K562 (cell line): Measurements from ENCODE around the gene RACK1. TPM values are rescaled to one million over a fixed set of nuclear protein-coding genes. Genes with fewer than 3 reads are reported as not detected.

Source experiments
- ADNP ChIP-seq: fragments of 200-800 bp; sonication (Bioruptor generic); IDR thresholded peaks from 2 replicates; pipeline ENCODE4 v1.6.1; 2016; ENCODE audit warnings: missing genetic modification characterization, missing compliant biosample characterization
- BDP1 ChIP-seq: IDR thresholded peaks from 3 replicates; pipeline ENCODE4 v1.6.1; 2011; ENCODE audit not compliant: insufficient read length, insufficient read depth
- CCAR2 ChIP-seq: fragments of 200-400 bp; formaldehyde crosslinking; IDR thresholded peaks from 2 replicates; pipeline ENCODE4 v1.6.1; 2017; ENCODE audit warnings: mild to moderate bottlenecking, low read depth, low read length
- CHD2 ChIP-seq: IDR thresholded peaks from 2 replicates; pipeline ENCODE4 v1.6.1; 2011; ENCODE audit warnings: low read depth, low read length
- GTF2A2 ChIP-seq: IDR thresholded peaks from 2 replicates; pipeline ENCODE4 v1.6.1; 2016; ENCODE audit warnings: mild to moderate bottlenecking, missing genetic modification characterization, missing compliant biosample characterization
- GTF2E2 ChIP-seq: fragments of 200-800 bp; sonication (Bioruptor generic); IDR thresholded peaks from 2 replicates; pipeline ENCODE4 v1.6.1; 2016; ENCODE audit warnings: missing genetic modification characterization, missing compliant biosample characterization
- GTF2F1 ChIP-seq: IDR thresholded peaks from 2 replicates; pipeline ENCODE4 v1.6.1; 2011; ENCODE audit warnings: low read depth, low read length, improper control_type of control experiment
- HIVEP1 ChIP-seq: fragments of 250-450 bp; sonication (Bioruptor Pico); IDR thresholded peaks from 2 replicates; pipeline ENCODE4 v1.4.0; 2020; ENCODE audit warnings: mild to moderate bottlenecking
- HMG20B ChIP-seq: fragments of 250-450 bp; sonication (Bioruptor Pico); IDR thresholded peaks from 2 replicates; pipeline ENCODE4 v1.5.0; 2021; ENCODE audit warnings: mild to moderate bottlenecking
- LCOR ChIP-seq: sonication (generic); formaldehyde crosslinking; IDR thresholded peaks from 2 replicates; pipeline ENCODE4 v1.8.0; 2022; ENCODE audit warnings: mild to moderate bottlenecking, missing genetic modification reagents
- NR2C1 ChIP-seq, 2 experiments: fragments of 450-650 bp; IDR thresholded peaks; 2 replicates each; pipeline ENCODE4 v1.6.1; 2017; ENCODE audit warnings: mild to moderate bottlenecking in 2 of 2, antibody characterized with exemption in 1 of 2, inconsistent platforms in 1 of 2, missing compliant biosample characterization in 1 of 2, missing genetic modification characterization in 1 of 2
- NUFIP1 ChIP-seq: fragments of 450-650 bp; IDR thresholded peaks from 2 replicates; pipeline ENCODE4 v1.6.1; 2018; ENCODE audit not compliant: partially characterized antibody
- POLR2AphosphoS5 ChIP-seq: IDR thresholded peaks from 2 replicates; pipeline ENCODE4 v1.6.1; 2011; ENCODE audit warnings: mild to moderate bottlenecking, low read depth, low read length, moderate library complexity; ENCODE audit not compliant: control insufficient read depth, insufficient read depth
- RBM39 ChIP-seq: fragments of 200-400 bp; formaldehyde crosslinking; optimal IDR thresholded peaks from 2 replicates; pipeline ENCODE3; 2018; ENCODE audit warnings: low read depth, low read length
- TBP ChIP-seq: optimal IDR thresholded peaks from 2 replicates; pipeline ENCODE3; 2011; ENCODE audit warnings: low read depth, low read length, improper control_type of control experiment
- ZFX ChIP-seq: sonication (generic); formaldehyde crosslinking; IDR thresholded peaks from 2 replicates; pipeline ENCODE4 v1.8.0; 2022; ENCODE audit warnings: mild to moderate bottlenecking, missing genetic modification reagents, moderate library complexity
- ZNF197 ChIP-seq: fragments of 200-800 bp; sonication (Bioruptor generic); IDR thresholded peaks from 2 replicates; pipeline ENCODE4 v1.6.1; 2016; ENCODE audit warnings: low read depth, missing genetic modification characterization, missing compliant biosample characterization
- polyA plus RNA-seq, 8 experiments: library from polyadenylated mRNA; depleted of rRNA in 4 of 8; stranded (reverse) in 5 of 8; unstranded in 3 of 8; fragments of >200 nt; fragmentation: Nextera tagmentation in 2 of 8; fragmentation: Illumina TruSeq in 1 of 8; extraction: Ambion mirVana in 2 of 8; extraction: Trizol in 1 of 8; gene quantifications; 2 replicates each; pipeline versions ENCODE4 v1.2.1 to v1.2.3, GENCODE V29; 2011 to 2014; ENCODE audit warnings: inconsistent platforms in 1 of 8, missing spikeins in 1 of 8
- total RNA-seq, 7 experiments: library from RNA; depleted of rRNA in 6 of 7; stranded (reverse); fragments of >200 nt in 6 of 7; fragmentation: Illumina TruSeq in 2 of 7; extraction: Trizol in 2 of 7; gene quantifications; 2 replicates each; pipeline versions ENCODE4 v1.2.1 to v1.2.3, GENCODE V29; 2011 to 2021; ENCODE audit warnings: low replicate concordance in 1 of 7
- TF ChIP-seq, protein P1 (sequence below), 2 experiments: fragments of 450-650 bp; IDR thresholded peaks; 2 replicates each; pipeline ENCODE4 v1.6.1; 2016
- TF ChIP-seq, protein P2 (sequence below): sonication (generic); formaldehyde crosslinking; IDR thresholded peaks from 2 replicates; pipeline ENCODE4 v1.8.0; 2022; ENCODE audit warnings: mild to moderate bottlenecking, missing genetic modification reagents
- TF ChIP-seq, protein P3 (sequence below): fragments of 250-450 bp; sonication (Bioruptor Pico); IDR thresholded peaks from 2 replicates; pipeline ENCODE4 v1.5.0; 2022; ENCODE audit warnings: mild to moderate bottlenecking
- TF ChIP-seq, protein P4 (sequence below), 2 experiments: fragments of 150-350 bp in 1 of 2; IDR thresholded peaks; 2 replicates each; pipeline ENCODE4 v1.6.1; 2012 to 2016; ENCODE audit warnings: low read depth in 2 of 2, low read length in 2 of 2, mild to moderate bottlenecking in 1 of 2, moderate library complexity in 1 of 2

RACK1 gene
- total and polyA plus RNA-seq, 9 of the 15 experiments (the other 6 are each of a cell fraction or from before 2014, with no cell fraction given), result 2,303 to 5,311 (median 3,833) TPM

DNA sequence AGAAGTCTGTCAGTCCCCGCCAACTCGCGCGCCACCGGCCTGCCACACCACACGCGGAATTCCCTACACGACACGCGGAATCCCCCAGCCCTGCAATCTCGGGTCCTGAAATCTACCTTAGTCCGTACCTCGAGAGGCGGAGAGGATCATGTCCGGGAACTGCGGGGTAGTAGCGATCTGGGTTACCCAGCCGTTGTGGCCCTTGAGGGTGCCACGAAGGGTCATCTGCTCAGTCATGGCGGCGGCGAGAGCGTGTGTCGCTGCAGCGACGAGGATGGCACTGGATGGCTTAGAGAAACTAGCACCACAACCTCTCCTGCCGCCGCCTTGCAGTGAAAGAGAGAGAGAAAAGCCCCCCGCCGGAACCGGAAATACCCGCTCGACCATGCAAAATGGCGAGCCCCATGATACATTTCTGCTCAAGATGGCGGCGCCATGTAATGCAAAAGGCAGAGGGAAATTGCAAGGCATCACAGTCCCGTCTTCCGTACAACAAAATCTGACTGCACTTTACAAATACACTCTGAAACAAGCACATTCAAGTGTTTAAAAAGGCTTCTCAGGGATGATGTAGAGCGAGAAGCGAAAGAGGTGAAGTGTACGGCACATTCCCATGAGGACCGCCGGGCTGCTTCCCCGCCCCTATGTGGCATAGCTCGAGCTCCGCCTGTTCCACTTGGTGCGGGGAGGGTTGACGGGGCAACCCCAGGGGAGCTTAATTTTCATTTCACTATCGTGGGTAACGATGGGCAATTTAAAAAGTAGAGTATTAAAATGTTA lies at the start of gene RACK1 (continued):
- TF ChIP-seq NR2C1 (IDR thresholded peaks at IDR 0.05) (peak; percentile 88), NR2C1 (tag; IDR thresholded peaks at IDR 0.05) (no peak), NUFIP1 (no peak), CCAR2 (no peak), GTF2F1 (peak; percentile 95), GTF2A2 (tag) (peak; percentile 85), HMG20B (CRISPR knock-in tag) (no peak), GTF2E2 (tag) (peak; percentile 98), RBM39 (peak; percentile 17), ZFX (peak; percentile 97), ZNF197 (CRISPR knock-in tag) (peak; percentile 71), POLR2AphosphoS5 (peak; percentile 92), CHD2 (no peak), LCOR (peak; percentile 89), ADNP (tag) (no peak), TBP (no peak), HIVEP1 (0 out of 2 replicates have a peak, but pooled peaks have one; percentile 54), BDP1 (no peak)
- TF ChIP-seq, protein P1, sequence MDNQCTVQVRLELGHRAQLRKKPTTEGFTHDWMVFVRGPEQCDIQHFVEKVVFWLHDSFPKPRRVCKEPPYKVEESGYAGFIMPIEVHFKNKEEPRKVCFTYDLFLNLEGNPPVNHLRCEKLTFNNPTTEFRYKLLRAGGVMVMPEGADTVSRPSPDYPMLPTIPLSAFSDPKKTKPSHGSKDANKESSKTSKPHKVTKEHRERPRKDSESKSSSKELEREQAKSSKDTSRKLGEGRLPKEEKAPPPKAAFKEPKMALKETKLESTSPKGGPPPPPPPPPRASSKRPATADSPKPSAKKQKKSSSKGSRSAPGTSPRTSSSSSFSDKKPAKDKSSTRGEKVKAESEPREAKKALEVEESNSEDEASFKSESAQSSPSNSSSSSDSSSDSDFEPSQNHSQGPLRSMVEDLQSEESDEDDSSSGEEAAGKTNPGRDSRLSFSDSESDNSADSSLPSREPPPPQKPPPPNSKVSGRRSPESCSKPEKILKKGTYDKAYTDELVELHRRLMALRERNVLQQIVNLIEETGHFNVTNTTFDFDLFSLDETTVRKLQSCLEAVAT (IDR thresholded peaks at IDR 0.05), result peak in 1 of 2 experiments; percentile 81; a peak in 2 of 4 replicates
- TF ChIP-seq, protein P2, sequence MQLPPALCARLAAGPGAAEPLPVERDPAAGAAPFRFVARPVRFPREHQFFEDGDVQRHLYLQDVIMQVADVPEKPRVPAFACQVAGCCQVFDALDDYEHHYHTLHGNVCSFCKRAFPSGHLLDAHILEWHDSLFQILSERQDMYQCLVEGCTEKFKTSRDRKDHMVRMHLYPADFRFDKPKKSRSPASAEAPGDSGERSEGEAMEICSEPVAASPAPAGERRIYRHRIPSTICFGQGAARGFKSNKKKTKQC (CRISPR knock-in tag), result no peak
- TF ChIP-seq, protein P3, sequence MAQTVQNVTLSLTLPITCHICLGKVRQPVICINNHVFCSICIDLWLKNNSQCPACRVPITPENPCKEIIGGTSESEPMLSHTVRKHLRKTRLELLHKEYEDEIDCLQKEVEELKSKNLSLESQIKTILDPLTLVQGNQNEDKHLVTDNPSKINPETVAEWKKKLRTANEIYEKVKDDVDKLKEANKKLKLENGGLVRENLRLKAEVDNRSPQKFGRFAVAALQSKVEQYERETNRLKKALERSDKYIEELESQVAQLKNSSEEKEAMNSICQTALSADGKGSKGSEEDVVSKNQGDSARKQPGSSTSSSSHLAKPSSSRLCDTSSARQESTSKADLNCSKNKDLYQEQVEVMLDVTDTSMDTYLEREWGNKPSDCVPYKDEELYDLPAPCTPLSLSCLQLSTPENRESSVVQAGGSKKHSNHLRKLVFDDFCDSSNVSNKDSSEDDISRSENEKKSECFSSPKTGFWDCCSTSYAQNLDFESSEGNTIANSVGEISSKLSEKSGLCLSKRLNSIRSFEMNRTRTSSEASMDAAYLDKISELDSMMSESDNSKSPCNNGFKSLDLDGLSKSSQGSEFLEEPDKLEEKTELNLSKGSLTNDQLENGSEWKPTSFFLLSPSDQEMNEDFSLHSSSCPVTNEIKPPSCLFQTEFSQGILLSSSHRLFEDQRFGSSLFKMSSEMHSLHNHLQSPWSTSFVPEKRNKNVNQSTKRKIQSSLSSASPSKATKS (CRISPR knock-in tag), result no peak
- TF ChIP-seq, protein P4, sequence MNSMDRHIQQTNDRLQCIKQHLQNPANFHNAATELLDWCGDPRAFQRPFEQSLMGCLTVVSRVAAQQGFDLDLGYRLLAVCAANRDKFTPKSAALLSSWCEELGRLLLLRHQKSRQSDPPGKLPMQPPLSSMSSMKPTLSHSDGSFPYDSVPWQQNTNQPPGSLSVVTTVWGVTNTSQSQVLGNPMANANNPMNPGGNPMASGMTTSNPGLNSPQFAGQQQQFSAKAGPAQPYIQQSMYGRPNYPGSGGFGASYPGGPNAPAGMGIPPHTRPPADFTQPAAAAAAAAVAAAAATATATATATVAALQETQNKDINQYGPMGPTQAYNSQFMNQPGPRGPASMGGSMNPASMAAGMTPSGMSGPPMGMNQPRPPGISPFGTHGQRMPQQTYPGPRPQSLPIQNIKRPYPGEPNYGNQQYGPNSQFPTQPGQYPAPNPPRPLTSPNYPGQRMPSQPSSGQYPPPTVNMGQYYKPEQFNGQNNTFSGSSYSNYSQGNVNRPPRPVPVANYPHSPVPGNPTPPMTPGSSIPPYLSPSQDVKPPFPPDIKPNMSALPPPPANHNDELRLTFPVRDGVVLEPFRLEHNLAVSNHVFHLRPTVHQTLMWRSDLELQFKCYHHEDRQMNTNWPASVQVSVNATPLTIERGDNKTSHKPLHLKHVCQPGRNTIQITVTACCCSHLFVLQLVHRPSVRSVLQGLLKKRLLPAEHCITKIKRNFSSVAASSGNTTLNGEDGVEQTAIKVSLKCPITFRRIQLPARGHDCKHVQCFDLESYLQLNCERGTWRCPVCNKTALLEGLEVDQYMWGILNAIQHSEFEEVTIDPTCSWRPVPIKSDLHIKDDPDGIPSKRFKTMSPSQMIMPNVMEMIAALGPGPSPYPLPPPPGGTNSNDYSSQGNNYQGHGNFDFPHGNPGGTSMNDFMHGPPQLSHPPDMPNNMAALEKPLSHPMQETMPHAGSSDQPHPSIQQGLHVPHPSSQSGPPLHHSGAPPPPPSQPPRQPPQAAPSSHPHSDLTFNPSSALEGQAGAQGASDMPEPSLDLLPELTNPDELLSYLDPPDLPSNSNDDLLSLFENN (IDR thresholded peaks at IDR 0.05; ENCODE audit: low read depth in 2 of 2, low read length in 2 of 2), result 0 out of 4 replicates have a peak, but pooled peaks of 1 of the 2 experiments have one; percentile 54
